ENCODE results near the gene GP9.

The GP9 gene

GRCh38 chr3:129101370-129102138 lies 41.0 kb downstream of the GP9 start:
- TF ChIP-seq, protein P1, sequence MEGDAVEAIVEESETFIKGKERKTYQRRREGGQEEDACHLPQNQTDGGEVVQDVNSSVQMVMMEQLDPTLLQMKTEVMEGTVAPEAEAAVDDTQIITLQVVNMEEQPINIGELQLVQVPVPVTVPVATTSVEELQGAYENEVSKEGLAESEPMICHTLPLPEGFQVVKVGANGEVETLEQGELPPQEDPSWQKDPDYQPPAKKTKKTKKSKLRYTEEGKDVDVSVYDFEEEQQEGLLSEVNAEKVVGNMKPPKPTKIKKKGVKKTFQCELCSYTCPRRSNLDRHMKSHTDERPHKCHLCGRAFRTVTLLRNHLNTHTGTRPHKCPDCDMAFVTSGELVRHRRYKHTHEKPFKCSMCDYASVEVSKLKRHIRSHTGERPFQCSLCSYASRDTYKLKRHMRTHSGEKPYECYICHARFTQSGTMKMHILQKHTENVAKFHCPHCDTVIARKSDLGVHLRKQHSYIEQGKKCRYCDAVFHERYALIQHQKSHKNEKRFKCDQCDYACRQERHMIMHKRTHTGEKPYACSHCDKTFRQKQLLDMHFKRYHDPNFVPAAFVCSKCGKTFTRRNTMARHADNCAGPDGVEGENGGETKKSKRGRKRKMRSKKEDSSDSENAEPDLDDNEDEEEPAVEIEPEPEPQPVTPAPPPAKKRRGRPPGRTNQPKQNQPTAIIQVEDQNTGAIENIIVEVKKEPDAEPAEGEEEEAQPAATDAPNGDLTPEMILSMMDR (IDR thresholded peaks at IDR 0.05; ENCODE audit: extremely low read depth, missing control alignments), result no peak
- no peak for DNase-seq (ENCODE audit: low spot score)

DNA sequence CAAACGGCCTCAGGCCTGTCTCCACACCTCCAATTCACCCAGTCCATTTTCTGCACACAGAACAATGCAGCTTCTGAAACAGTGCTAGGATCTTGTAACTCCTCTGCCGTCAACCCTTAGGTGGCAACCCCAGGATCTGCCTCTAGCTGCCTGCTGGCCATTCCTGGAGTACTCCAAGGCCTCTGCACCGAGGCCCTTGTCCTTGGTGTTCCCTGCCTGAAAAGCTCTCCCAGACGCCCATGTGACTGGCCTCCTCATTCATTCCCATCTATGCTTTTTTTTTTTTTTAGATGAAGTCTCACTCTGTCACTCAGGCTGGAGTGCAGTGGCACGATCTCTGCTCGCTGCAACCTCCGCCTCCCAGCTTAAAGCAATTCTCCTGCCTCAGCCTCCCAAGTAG lies 42.7 kb downstream of the GP9 start:
- TF ChIP-seq, protein P1 (IDR thresholded peaks at IDR 0.05; ENCODE audit: extremely low read depth, missing control alignments), result no peak
- DNase-seq (ENCODE audit: low spot score), result no peak

DNA sequence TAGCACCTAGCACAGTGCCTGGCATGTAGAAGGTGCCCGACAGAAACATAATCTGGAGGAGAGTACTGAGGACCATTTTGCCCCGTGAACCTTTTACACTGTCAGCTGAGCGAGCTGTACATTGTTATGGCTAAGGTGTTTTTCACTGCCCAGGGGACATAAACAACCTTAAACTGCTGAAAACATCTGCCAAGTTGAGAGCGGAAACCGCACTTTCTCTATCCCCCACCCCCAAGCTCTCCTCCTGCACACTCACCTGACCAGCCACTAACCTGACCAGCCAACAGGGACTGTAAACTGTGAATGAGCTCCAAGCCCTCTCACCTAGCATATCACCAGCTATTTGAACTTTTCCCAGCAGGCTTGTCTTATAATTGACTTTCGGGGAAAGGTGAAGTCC lies 43.5 kb downstream of the GP9 start:
- TF ChIP-seq, protein P1 (IDR thresholded peaks at IDR 0.05; ENCODE audit: extremely low read depth, missing control alignments), result no peak
- DNase-seq (ENCODE audit: low spot score), result no peak

- DNase-seq (ENCODE audit: low spot score), result no peak
These were observed 44.0 kb downstream of the GP9 start for GRCh38 chr3:129104498-129105079.

DNA sequence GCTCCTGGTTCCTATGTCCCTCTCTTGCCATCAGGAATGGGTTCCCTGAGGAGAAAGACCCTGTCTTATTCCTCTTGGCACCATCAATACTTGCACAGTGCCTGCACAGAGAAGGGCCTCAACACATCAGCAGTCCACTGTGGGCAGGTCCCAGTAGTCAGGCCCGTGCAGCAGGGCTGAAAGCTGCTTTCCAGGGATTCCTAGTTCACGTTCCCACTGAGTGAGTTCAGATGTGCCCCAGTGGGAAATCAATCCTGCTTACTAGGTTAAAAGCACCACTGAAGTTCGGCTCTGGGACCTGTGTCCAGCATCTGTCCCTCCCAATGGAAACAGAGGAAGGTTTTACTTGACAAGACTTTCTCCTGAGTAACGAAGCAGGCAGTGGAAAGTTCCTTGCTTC lies 45.3 kb downstream of the GP9 start:
- no peak for DNase-seq (ENCODE audit: low spot score)
- TF ChIP-seq, protein P1 (IDR thresholded peaks at IDR 0.05; ENCODE audit: extremely low read depth, missing control alignments), result no peak

More at GRCh38 chr3:129104498-129105079, 44.0 kb downstream of the GP9 start:
- TF ChIP-seq, protein P1 (IDR thresholded peaks at IDR 0.05; ENCODE audit: extremely low read depth, missing control alignments), result no peak

- DNase-seq (ENCODE audit: low spot score), result no peak
- TF ChIP-seq, protein P1 (IDR thresholded peaks at IDR 0.05; ENCODE audit: extremely low read depth, missing control alignments), result no peak
These were observed 45.7 kb downstream of the GP9 start for GRCh38 chr3:129106320-129106719.

DNA sequence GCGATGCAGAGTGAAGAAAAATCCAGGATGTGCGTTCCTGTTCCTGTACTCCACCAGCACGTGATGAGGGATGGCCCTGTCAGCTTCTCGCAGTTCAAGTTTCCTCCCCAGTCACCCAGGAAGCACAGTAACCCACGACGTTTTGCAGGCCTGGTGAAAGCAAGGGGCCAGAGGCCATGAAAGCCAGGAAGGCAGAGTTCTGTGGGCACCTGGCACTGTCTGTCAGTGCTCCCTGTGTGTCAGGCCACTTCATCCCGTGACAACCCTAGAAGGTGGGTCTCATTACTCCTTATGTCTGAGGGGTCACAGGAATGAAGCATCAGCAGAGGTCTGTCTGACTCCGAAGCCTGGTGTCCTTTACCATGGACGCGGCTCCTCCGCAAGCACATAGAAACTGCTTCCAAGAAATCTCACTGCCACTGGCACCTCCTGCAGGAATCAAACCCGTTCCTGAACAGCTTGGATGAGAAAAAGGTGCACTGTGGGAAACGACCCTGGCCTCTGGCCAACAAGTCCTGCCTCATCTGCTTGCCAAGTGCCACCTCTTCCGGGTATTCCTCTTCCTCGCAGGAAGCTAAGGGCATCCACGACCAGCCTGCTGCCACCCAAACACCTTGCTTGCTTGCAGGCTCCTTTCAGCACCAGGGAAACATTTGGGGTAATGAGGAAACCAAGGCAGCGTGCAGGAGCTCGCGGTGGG lies 46.4 kb downstream of the GP9 start:
- DNase-seq (ENCODE audit: low spot score), result no peak
- TF ChIP-seq, protein P1 (IDR thresholded peaks at IDR 0.05; ENCODE audit: extremely low read depth, missing control alignments), result no peak

Data from GM20000 (cell line).